ENCODE data around the gene AK5.

DNA sequence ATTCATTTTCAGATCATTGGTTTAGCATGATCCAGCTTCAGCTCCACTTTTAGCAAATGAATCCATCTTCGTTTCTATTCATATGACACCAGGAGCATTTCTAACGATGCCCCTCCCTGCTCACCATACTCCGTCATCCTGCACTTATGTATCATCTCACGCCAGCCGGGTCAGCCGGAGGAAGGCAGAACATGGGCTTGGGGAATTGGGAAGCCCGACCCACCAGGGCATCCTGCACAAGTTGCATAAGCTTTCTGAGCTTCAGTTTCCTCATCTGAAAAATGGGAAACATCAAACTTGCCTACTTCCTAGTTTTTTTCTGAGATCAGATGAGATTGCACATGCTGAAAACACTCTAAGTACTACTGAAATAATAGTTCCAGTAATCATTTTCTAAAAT, 194.7 kb downstream of the AK5 start:
- TF ChIP-seq, protein P1, sequence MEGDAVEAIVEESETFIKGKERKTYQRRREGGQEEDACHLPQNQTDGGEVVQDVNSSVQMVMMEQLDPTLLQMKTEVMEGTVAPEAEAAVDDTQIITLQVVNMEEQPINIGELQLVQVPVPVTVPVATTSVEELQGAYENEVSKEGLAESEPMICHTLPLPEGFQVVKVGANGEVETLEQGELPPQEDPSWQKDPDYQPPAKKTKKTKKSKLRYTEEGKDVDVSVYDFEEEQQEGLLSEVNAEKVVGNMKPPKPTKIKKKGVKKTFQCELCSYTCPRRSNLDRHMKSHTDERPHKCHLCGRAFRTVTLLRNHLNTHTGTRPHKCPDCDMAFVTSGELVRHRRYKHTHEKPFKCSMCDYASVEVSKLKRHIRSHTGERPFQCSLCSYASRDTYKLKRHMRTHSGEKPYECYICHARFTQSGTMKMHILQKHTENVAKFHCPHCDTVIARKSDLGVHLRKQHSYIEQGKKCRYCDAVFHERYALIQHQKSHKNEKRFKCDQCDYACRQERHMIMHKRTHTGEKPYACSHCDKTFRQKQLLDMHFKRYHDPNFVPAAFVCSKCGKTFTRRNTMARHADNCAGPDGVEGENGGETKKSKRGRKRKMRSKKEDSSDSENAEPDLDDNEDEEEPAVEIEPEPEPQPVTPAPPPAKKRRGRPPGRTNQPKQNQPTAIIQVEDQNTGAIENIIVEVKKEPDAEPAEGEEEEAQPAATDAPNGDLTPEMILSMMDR (IDR thresholded peaks at IDR 0.05) = no peak
- TF ChIP-seq POLR2AphosphoS5 (IDR thresholded peaks at IDR 0.05) = no peak

Measured in suprapubic skin (tissue), 3 donors.